ENCODE data around the gene IRS2. TPM values are rescaled to one million over a fixed set of nuclear protein-coding genes. Genes with fewer than 3 reads are reported as not detected.
"Not testable (repeated sequence)": the region's sequence is repeated elsewhere in the genome, so short reads cannot be mapped to it uniquely, and the experiment has no call there.

Gene IRS2
- total RNA-seq, 1 donor from 2014 or later = 9.7 TPM

- intact Hi-C loops (cut with DNase I) = no loop called here
- ATAC-seq (no peak), DNase-seq (ENCODE audit: missing footprints) (no peak)
These were observed 41.3 kb downstream of the IRS2 start for GRCh38 chr13:109745060-109745459.

GRCh38 chr13:109744512-109745051, 41.8 kb downstream of the IRS2 start:
- ATAC-seq (peak; percentile 62), DNase-seq (ENCODE audit: missing footprints) (peak; percentile 76)
- intact Hi-C loops (cut with DNase I) = no loop called here

- DNase-seq (ENCODE audit: missing footprints) (no peak), ATAC-seq (no peak)
- intact Hi-C loops (cut with DNase I) = no loop called here
These were observed 42.5 kb downstream of the IRS2 start for GRCh38 chr13:109743706-109744453.

GRCh38 chr13:109741966-109742365, 44.4 kb downstream of the IRS2 start:
- intact Hi-C loops (cut with DNase I) = no loop called here
- ATAC-seq = no peak
- DNase-seq (ENCODE audit: missing footprints) = no peak

GRCh38 chr13:109740721-109741120, 45.7 kb downstream of the IRS2 start:
- intact Hi-C loops (cut with DNase I) = no loop called here
- ATAC-seq (no peak), DNase-seq (ENCODE audit: missing footprints) (no peak)

- intact Hi-C loops (cut with DNase I) = no loop called here
- DNase-seq (ENCODE audit: missing footprints) (no peak), ATAC-seq (no peak)
These were observed 46.3 kb downstream of the IRS2 start for GRCh38 chr13:109740121-109740520.

- no peak for ATAC-seq
- intact Hi-C loops (cut with DNase I) = no loop called here
- DNase-seq (ENCODE audit: missing footprints) = no peak
These were observed 48.1 kb downstream of the IRS2 start for GRCh38 chr13:109738298-109738746.

- no peak for DNase-seq (ENCODE audit: missing footprints)
- intact Hi-C loops (cut with DNase I) = no loop called here
- peak; percentile 37 for ATAC-seq
These were observed 48.8 kb downstream of the IRS2 start for GRCh38 chr13:109737606-109738005.

GRCh38 chr13:109737046-109737573, 49.3 kb downstream of the IRS2 start:
- intact Hi-C loops (cut with DNase I) = no loop called here
- DNase-seq (ENCODE audit: missing footprints) (no peak), ATAC-seq (peak; percentile 84)

GRCh38 chr13:109735436-109735966, 50.9 kb downstream of the IRS2 start:
- DNase-seq (ENCODE audit: missing footprints) = no peak
- ATAC-seq = no peak
- intact Hi-C loops (cut with DNase I) = no loop called here

GRCh38 chr13:109734002-109734785, 52.2 kb downstream of the IRS2 start:
- intact Hi-C loops (cut with DNase I) = no loop called here
- ATAC-seq (no peak), DNase-seq (ENCODE audit: missing footprints) (no peak)

GRCh38 chr13:109733550-109733949, 52.8 kb downstream of the IRS2 start:
- ATAC-seq (no peak), DNase-seq (ENCODE audit: missing footprints) (no peak)
- intact Hi-C loops (cut with DNase I) = no loop called here

- ATAC-seq; intact Hi-C loops (cut with DNase I); DNase-seq (ENCODE audit: missing footprints): not testable (repeated sequence)
These were observed 53.8 kb downstream of the IRS2 start for GRCh38 chr13:109732470-109733170.

- intact Hi-C loops (cut with DNase I) = no loop called here
- ATAC-seq (no peak), DNase-seq (ENCODE audit: missing footprints) (no peak)
These were observed 55.5 kb downstream of the IRS2 start for GRCh38 chr13:109730812-109731335.

GRCh38 chr13:109728791-109729731, 57.3 kb downstream of the IRS2 start:
- intact Hi-C loops (cut with DNase I) = no loop called here
- ATAC-seq (no peak), DNase-seq (ENCODE audit: missing footprints) (no peak)

GRCh38 chr13:109728061-109728460, 58.3 kb downstream of the IRS2 start:
- DNase-seq (ENCODE audit: missing footprints) (no peak), ATAC-seq (no peak)
- intact Hi-C loops (cut with DNase I) = no loop called here

- DNase-seq (ENCODE audit: missing footprints) (no peak), ATAC-seq (no peak)
- intact Hi-C loops (cut with DNase I) = no loop called here
These were observed 59.1 kb downstream of the IRS2 start for GRCh38 chr13:109727251-109727650.

All from Right ventricle myocardium inferior (tissue), 1 donor.